ENCODE results near the gene PAIP2. TPM values are rescaled to one million over a fixed set of nuclear protein-coding genes. Genes with fewer than 3 reads are reported as not detected.

The PAIP2 gene
- total RNA-seq, 2 experiments from 2014 or later = 64.3 to 97.8 TPM

DNA sequence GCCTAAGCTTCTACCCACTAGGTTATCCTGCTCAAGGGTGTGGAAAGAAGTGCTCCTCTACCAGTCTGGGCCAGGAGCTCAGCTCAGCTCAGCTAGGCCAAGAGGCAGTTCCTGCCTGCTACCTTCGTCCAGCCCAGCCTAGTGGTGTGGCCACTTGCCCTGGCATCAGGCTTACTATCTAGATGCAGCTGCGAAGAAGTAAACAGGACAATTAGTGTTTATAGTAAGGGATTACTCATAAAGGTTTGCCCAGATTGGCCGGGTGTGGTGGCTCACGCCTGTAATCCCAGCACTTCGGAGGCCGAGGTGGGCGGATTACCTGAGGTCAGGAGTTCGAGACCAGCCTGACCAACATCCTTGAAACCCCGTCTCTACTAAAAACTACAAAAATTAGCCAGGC, 75.0 kb downstream of the PAIP2 start:
- TF ChIP-seq CTCF (conservative IDR thresholded peaks at IDR 0.05; ENCODE audit: low read length) = no peak
- no peak for TF ChIP-seq EZH2phosphoT487 (IDR thresholded peaks at IDR 0.05; ENCODE audit: borderline replicate concordance, low read depth, low read length)
- no TSS peak for BruUV-seq (replicated peaks)

GRCh38 chr5:139417214-139417613, 75.6 kb downstream of the PAIP2 start:
- H4K20me1 ChIP-seq (ENCODE audit: insufficient read depth, low read length) = no peaks in the 10 kb centered on the region
- DNase-seq (ENCODE audit: low spot score) = no peak
- H3K36me3 ChIP-seq (ENCODE audit: insufficient read depth, low read length) = no peaks in the 10 kb centered on the region
- no peaks in the 10 kb centered on the region for H3K9me2 ChIP-seq (ENCODE audit: insufficient read depth, low read length)
- H3K9me3 ChIP-seq (ENCODE audit: low read length) = no peaks in the 10 kb centered on the region
- BruUV-seq (replicated peaks) = no TSS peak
- ChIA-PET CTCF (ENCODE audit: unreplicated experiment) (interaction anchor here (1.7 kb wide), 1 partner anchor 97 kb away, joined by 5 read pairs; no protein-coding TSS in a partner anchor), POLR2A (interaction anchor here (1.8 kb wide), 1 partner anchor 10 kb away, joined by 5 read pairs; no protein-coding TSS in a partner anchor)
- H2AFZ ChIP-seq (ENCODE audit: low read length) = no peak overlapping the region
- TF ChIP-seq CTCF (conservative IDR thresholded peaks at IDR 0.05; ENCODE audit: low read length) = no peak
- no peak for TF ChIP-seq EZH2phosphoT487 (IDR thresholded peaks at IDR 0.05; ENCODE audit: borderline replicate concordance, low read depth, low read length)
- no peak overlapping the region for H3K4me3 ChIP-seq (ENCODE audit: low read depth, low read length, poor library complexity, severe bottlenecking)
- no peak overlapping the region for H3K27ac ChIP-seq (ENCODE audit: low read depth, low read length, poor library complexity, severe bottlenecking)
- no peaks in the 10 kb centered on the region for H3K4me1 ChIP-seq (ENCODE audit: insufficient read depth, low read length, poor library complexity, severe bottlenecking)
- intact Hi-C loops (cut with micrococcal nuclease; ENCODE audit: unreplicated experiment) = no loop called here
- no peak overlapping the region for H3K4me2 ChIP-seq (ENCODE audit: low read length)
- H3K79me2 ChIP-seq (ENCODE audit: insufficient read depth, low read depth, low read length) = no peaks in the 10 kb centered on the region

More for the DNA sequence above, 75.0 kb downstream of the PAIP2 start:
- H3K27ac ChIP-seq (ENCODE audit: low read depth, low read length, poor library complexity, severe bottlenecking) = no peak overlapping the region
- no peaks in the 10 kb centered on the region for H3K4me1 ChIP-seq (ENCODE audit: insufficient read depth, low read length, poor library complexity, severe bottlenecking)
- H3K36me3 ChIP-seq (ENCODE audit: insufficient read depth, low read length) = no peaks in the 10 kb centered on the region
- ChIA-PET POLR2A (no interaction called here), CTCF (ENCODE audit: unreplicated experiment) (no interaction called here)
- no peak overlapping the region for H3K4me3 ChIP-seq (ENCODE audit: low read depth, low read length, poor library complexity, severe bottlenecking)
- no peak overlapping the region for H3K4me2 ChIP-seq (ENCODE audit: low read length)
- no peaks in the 10 kb centered on the region for H3K9me3 ChIP-seq (ENCODE audit: low read length)
- no peak for DNase-seq (ENCODE audit: low spot score)
- no peak overlapping the region for H2AFZ ChIP-seq (ENCODE audit: low read length)
- H3K79me2 ChIP-seq (ENCODE audit: insufficient read depth, low read depth, low read length) = no peaks in the 10 kb centered on the region
- H3K9me2 ChIP-seq (ENCODE audit: insufficient read depth, low read length) = no peaks in the 10 kb centered on the region
- H4K20me1 ChIP-seq (ENCODE audit: insufficient read depth, low read length) = no peaks in the 10 kb centered on the region
- intact Hi-C loops (cut with micrococcal nuclease; ENCODE audit: unreplicated experiment) = no loop called here

GRCh38 chr5:139418793-139419192, 77.1 kb downstream of the PAIP2 start:
- intact Hi-C loops (cut with micrococcal nuclease; ENCODE audit: unreplicated experiment) = no loop called here
- no peak overlapping the region for H2AFZ ChIP-seq (ENCODE audit: low read length)
- no peak overlapping the region for H3K27ac ChIP-seq (ENCODE audit: low read depth, low read length, poor library complexity, severe bottlenecking)
- H3K4me3 ChIP-seq (ENCODE audit: low read depth, low read length, poor library complexity, severe bottlenecking) = no peak overlapping the region
- no TSS peak for BruUV-seq (replicated peaks)
- H3K9me3 ChIP-seq (ENCODE audit: low read length) = no peaks in the 10 kb centered on the region
- H3K9me2 ChIP-seq (ENCODE audit: insufficient read depth, low read length) = no peaks in the 10 kb centered on the region
- H4K20me1 ChIP-seq (ENCODE audit: insufficient read depth, low read length) = no peaks in the 10 kb centered on the region
- no peak overlapping the region for H3K4me2 ChIP-seq (ENCODE audit: low read length)
- no peaks in the 10 kb centered on the region for H3K4me1 ChIP-seq (ENCODE audit: insufficient read depth, low read length, poor library complexity, severe bottlenecking)
- DNase-seq (ENCODE audit: low spot score) = no peak
- ChIA-PET POLR2A (interaction anchor here (1.8 kb wide), 1 partner anchor 9 kb away, joined by 5 read pairs; no protein-coding TSS in a partner anchor), CTCF (ENCODE audit: unreplicated experiment) (interaction anchor here (1.7 kb wide), 1 partner anchor 95 kb away, joined by 5 read pairs; no protein-coding TSS in a partner anchor)
- TF ChIP-seq EZH2phosphoT487 (IDR thresholded peaks at IDR 0.05; ENCODE audit: borderline replicate concordance, low read depth, low read length) = no peak
- no peak for TF ChIP-seq CTCF (conservative IDR thresholded peaks at IDR 0.05; ENCODE audit: low read length)
- H3K79me2 ChIP-seq (ENCODE audit: insufficient read depth, low read depth, low read length) = no peaks in the 10 kb centered on the region
- H3K36me3 ChIP-seq (ENCODE audit: insufficient read depth, low read length) = no peaks in the 10 kb centered on the region
